GM21825 (cell line): ENCODE data around the gene RBFOX2.

Source experiments
- ATAC-seq: cut with Tn5 transposase; IDR thresholded peaks from one replicate; pipeline ENCODE4 v1.9.1; 2021; ENCODE audit warnings: mild to moderate bottlenecking, moderate library complexity; ENCODE audit not compliant: unreplicated experiment

Gene RBFOX2

GRCh38 chr22:35978889-35979288 is 49.7 kb downstream of the RBFOX2 start:
- no peak for ATAC-seq

- ATAC-seq: no peak
Measured at GRCh38 chr22:35978201-35978600, 50.4 kb downstream of the RBFOX2 start.

GRCh38 chr22:35977136-35977535 is 51.5 kb downstream of the RBFOX2 start:
- no peak for ATAC-seq

- no peak for ATAC-seq
Measured at GRCh38 chr22:35973388-35973787, 55.2 kb downstream of the RBFOX2 start.

GRCh38 chr22:35972559-35972958 is 56.1 kb downstream of the RBFOX2 start:
- no peak for ATAC-seq

GRCh38 chr22:35971456-35972119 is 57.0 kb downstream of the RBFOX2 start:
- no peak for ATAC-seq

- ATAC-seq: no peak
Measured at GRCh38 chr22:35970616-35971455, 57.8 kb downstream of the RBFOX2 start.

GRCh38 chr22:35967046-35967397 is 61.6 kb downstream of the RBFOX2 start:
- no peak for ATAC-seq

- ATAC-seq: no peak
Measured at GRCh38 chr22:35966314-35967045, 62.1 kb downstream of the RBFOX2 start.

GRCh38 chr22:35963237-35963810 is 65.3 kb downstream of the RBFOX2 start:
- no peak for ATAC-seq

GRCh38 chr22:35961480-35962295 is 66.9 kb downstream of the RBFOX2 start:
- ATAC-seq: no peak

GRCh38 chr22:35960854-35961253 is 67.8 kb downstream of the RBFOX2 start:
- no peak for ATAC-seq

GRCh38 chr22:35959121-35959800 is 69.4 kb downstream of the RBFOX2 start:
- no peak for ATAC-seq

GRCh38 chr22:35958334-35958733 is 70.3 kb downstream of the RBFOX2 start:
- ATAC-seq: no peak

GRCh38 chr22:35957589-35957988 is 71.0 kb downstream of the RBFOX2 start:
- ATAC-seq: no peak

- no peak for ATAC-seq
Measured at GRCh38 chr22:35956850-35957249, 71.8 kb downstream of the RBFOX2 start.

- ATAC-seq: no peak
Measured at GRCh38 chr22:35955546-35955945, 73.1 kb downstream of the RBFOX2 start.

GRCh38 chr22:35952576-35952975 is 76.0 kb downstream of the RBFOX2 start:
- no peak for ATAC-seq

GRCh38 chr22:35950262-35950661 is 78.4 kb downstream of the RBFOX2 start:
- no peak for ATAC-seq

- ATAC-seq: no peak
Measured at GRCh38 chr22:35949243-35949642, 79.4 kb downstream of the RBFOX2 start.
